ENCODE measurements around the gene F2RL2. TPM values are rescaled to one million over a fixed set of nuclear protein-coding genes. Genes with fewer than 3 reads are reported as not detected.

The F2RL2 gene
- total RNA-seq, 1 experiment from 2014 or later: not detected

- Mint-ChIP-seq H3K27ac (ENCODE audit: unreplicated experiment) (no peak overlapping the region), H3K4me1 (ENCODE audit: low read depth, unreplicated experiment) (no peaks in the 10 kb centered on the region), H3K4me3 (ENCODE audit: low read depth, unreplicated experiment) (no peak overlapping the region), H3K36me3 (ENCODE audit: insufficient read depth, unreplicated experiment) (no peaks in the 10 kb centered on the region), H3K27me3 (ENCODE audit: unreplicated experiment) (no peaks in the 10 kb centered on the region), H3K9me3 (ENCODE audit: low read depth, unreplicated experiment) (no peaks in the 10 kb centered on the region)
- no peak for TF ChIP-seq CTCF (IDR thresholded peaks at IDR 0.05; ENCODE audit: unreplicated experiment)
- CTCF ChIA-PET: no interaction called here
- no peak for DNase-seq
- no TSS peak for BruUV-seq (replicated peaks)
- intact Hi-C loops (cut with micrococcal nuclease; ENCODE audit: unreplicated experiment): no loop called here
These were observed 2.0 kb upstream of the F2RL2 start for GRCh38 chr5:76625087-76625815.

- Mint-ChIP-seq H3K27ac (ENCODE audit: unreplicated experiment) (no peak overlapping the region), H3K4me1 (ENCODE audit: low read depth, unreplicated experiment) (no peaks in the 10 kb centered on the region)
These were observed 1.1 kb downstream of the F2RL2 start for GRCh38 chr5:76622076-76622475.

GRCh38 chr5:76620166-76620565, 3.0 kb downstream of the F2RL2 start:
- Mint-ChIP-seq H3K4me1 (ENCODE audit: low read depth, unreplicated experiment) (no peaks in the 10 kb centered on the region), H3K27me3 (ENCODE audit: unreplicated experiment) (no peaks in the 10 kb centered on the region), H3K36me3 (ENCODE audit: insufficient read depth, unreplicated experiment) (no peaks in the 10 kb centered on the region), H3K9me3 (ENCODE audit: low read depth, unreplicated experiment) (no peaks in the 10 kb centered on the region), H3K4me3 (ENCODE audit: low read depth, unreplicated experiment) (no peak overlapping the region), H3K27ac (ENCODE audit: unreplicated experiment) (no peak overlapping the region)
- intact Hi-C loops (cut with micrococcal nuclease; ENCODE audit: unreplicated experiment): no loop called here
- CTCF ChIA-PET: no interaction called here
- TF ChIP-seq CTCF (IDR thresholded peaks at IDR 0.05; ENCODE audit: unreplicated experiment): no peak
- no TSS peak for BruUV-seq (replicated peaks)
- DNase-seq: no peak

More at GRCh38 chr5:76622076-76622475, 1.1 kb downstream of the F2RL2 start:
- intact Hi-C loops (cut with micrococcal nuclease; ENCODE audit: unreplicated experiment): no loop called here
- TF ChIP-seq CTCF (IDR thresholded peaks at IDR 0.05; ENCODE audit: unreplicated experiment): no peak
- H3K9me3 Mint-ChIP-seq (ENCODE audit: low read depth, unreplicated experiment): no peaks in the 10 kb centered on the region
- CTCF ChIA-PET: no interaction called here
- no peak overlapping the region for H3K4me3 Mint-ChIP-seq (ENCODE audit: low read depth, unreplicated experiment)
- H3K36me3 Mint-ChIP-seq (ENCODE audit: insufficient read depth, unreplicated experiment): no peaks in the 10 kb centered on the region
- H3K27me3 Mint-ChIP-seq (ENCODE audit: unreplicated experiment): no peaks in the 10 kb centered on the region
- BruUV-seq (replicated peaks): no TSS peak
- DNase-seq: no peak

GRCh38 chr5:76617675-76618074, 5.5 kb downstream of the F2RL2 start:
- intact Hi-C loops (cut with micrococcal nuclease; ENCODE audit: unreplicated experiment): no loop called here
- no peak overlapping the region for H3K27ac Mint-ChIP-seq (ENCODE audit: unreplicated experiment)
- H3K36me3 Mint-ChIP-seq (ENCODE audit: insufficient read depth, unreplicated experiment): no peaks in the 10 kb centered on the region
- BruUV-seq (replicated peaks): no TSS peak
- CTCF ChIA-PET: no interaction called here
- TF ChIP-seq CTCF (IDR thresholded peaks at IDR 0.05; ENCODE audit: unreplicated experiment): no peak
- H3K4me3 Mint-ChIP-seq (ENCODE audit: low read depth, unreplicated experiment): no peak overlapping the region
- H3K9me3 Mint-ChIP-seq (ENCODE audit: low read depth, unreplicated experiment): no peaks in the 10 kb centered on the region
- H3K4me1 Mint-ChIP-seq (ENCODE audit: low read depth, unreplicated experiment): no peaks in the 10 kb centered on the region
- DNase-seq: no peak
- no peaks in the 10 kb centered on the region for H3K27me3 Mint-ChIP-seq (ENCODE audit: unreplicated experiment)

Measured in Calu3 (cell line).